Stimulated activated CD8-positive, alpha-beta memory T cell treated with anti-CD3 and anti-CD28 coated beads, Interleukin-7, amount 100 ng/mL, for 48 hours (primary cell): ENCODE results near the gene IL23R.
A peak's percentile ranks its signal among the peaks of the same experiment; 100 is the strongest.

ENCODE experiments used
- DNase-seq, 2 donors: peaks; one replicate each; pipeline ENCODE4 v3.0.0-alpha.2; 2020; ENCODE audit warnings: low read depth in 1 of 2; ENCODE audit errors: extremely low read depth in 1 of 2

IL23R gene

GRCh38 chr1:67148516-67149178 lies 17.6 kb upstream of the IL23R start:
- DNase-seq = no peak

GRCh38 chr1:67149179-67149770 lies 17.0 kb upstream of the IL23R start:
- no peak for DNase-seq

- no peak for DNase-seq
These were observed 15.3 kb upstream of the IL23R start for GRCh38 chr1:67150931-67151330.

- DNase-seq = no peak
These were observed 7.9 kb upstream of the IL23R start for GRCh38 chr1:67158401-67158800.

GRCh38 chr1:67159233-67159632 lies 7.0 kb upstream of the IL23R start:
- DNase-seq = no peak

- DNase-seq = peak in 1 of 2 donors; percentile 64
These were observed 3.3 kb upstream of the IL23R start for GRCh38 chr1:67162954-67163353.

- DNase-seq = no peak
These were observed 699 bp upstream of the IL23R start for GRCh38 chr1:67165468-67166041.

- no peak for DNase-seq
These were observed 3.2 kb downstream of the IL23R start for GRCh38 chr1:67169496-67169895.

- no peak for DNase-seq
These were observed 3.7 kb downstream of the IL23R start for GRCh38 chr1:67169932-67170331.

GRCh38 chr1:67170751-67171573 lies 4.7 kb downstream of the IL23R start:
- no peak for DNase-seq

GRCh38 chr1:67171574-67171955 lies 5.3 kb downstream of the IL23R start:
- no peak for DNase-seq

GRCh38 chr1:67171978-67172377 lies 5.7 kb downstream of the IL23R start:
- no peak for DNase-seq

- DNase-seq = no peak
These were observed 7.7 kb downstream of the IL23R start for GRCh38 chr1:67173988-67174387.

GRCh38 chr1:67174716-67175284 lies 8.5 kb downstream of the IL23R start:
- DNase-seq = no peak

- no peak for DNase-seq
These were observed 9.4 kb downstream of the IL23R start for GRCh38 chr1:67175530-67176087.

GRCh38 chr1:67184838-67185421 lies 18.7 kb downstream of the IL23R start:
- no peak for DNase-seq

- DNase-seq = no peak
These were observed 21.9 kb downstream of the IL23R start for GRCh38 chr1:67188137-67188536.

- no peak for DNase-seq
These were observed 23.7 kb downstream of the IL23R start for GRCh38 chr1:67189953-67190352.

GRCh38 chr1:67190410-67190809 lies 24.2 kb downstream of the IL23R start:
- DNase-seq = no peak

GRCh38 chr1:67190942-67191341 lies 24.7 kb downstream of the IL23R start:
- no peak for DNase-seq
